HFFc6 (cell line): Measurements from ENCODE around the gene PARD3B. TPM values are rescaled to one million over a fixed set of nuclear protein-coding genes. Genes with fewer than 3 reads are reported as not detected.

Source experiments
- DNase-seq: peaks from one replicate; pipeline ENCODE4 v3.0.0-alpha.2; 2018
- H3K27ac Mint-ChIP-seq: 2 replicates; pipeline ENCODE4 v1.8.0; 2020; ENCODE audit warnings: mild to moderate bottlenecking, mixed read lengths
- H3K27me3 Mint-ChIP-seq: 2 replicates; pipeline ENCODE4 v1.8.0; 2021; ENCODE audit warnings: mild to moderate bottlenecking, moderate library complexity, mixed read lengths; ENCODE audit not compliant: insufficient read depth
- H3K36me3 Mint-ChIP-seq: 2 replicates; pipeline ENCODE4 v1.8.0; 2021; ENCODE audit warnings: low read depth, mixed read lengths
- H3K4me1 Mint-ChIP-seq: 2 replicates; pipeline ENCODE4 v1.8.0; 2020; ENCODE audit warnings: low read depth, mixed read lengths
- H3K4me3 Mint-ChIP-seq: 2 replicates; pipeline ENCODE4 v1.8.0; 2020; ENCODE audit warnings: mild to moderate bottlenecking, moderate library complexity, mixed read lengths
- H3K9me3 Mint-ChIP-seq: 2 replicates; pipeline ENCODE4 v1.8.0; 2020; ENCODE audit warnings: mild to moderate bottlenecking, mixed read lengths
- total RNA-seq, 6 experiments: library from RNA; stranded (reverse); fragmentation: NEBNext Ultra II Directional; extraction: Animal tissue kit (Norgen Biotek cat#: 25700); gene quantifications; 2 replicates in 1 of 6; 3 replicates in 5 of 6; pipeline ENCODE4 v1.2.3, GENCODE V29; 2021
- TF ChIP-seq, protein P1 (sequence below): fragments of 200-600 bp; sonication (generic); IDR thresholded peaks from 2 replicates; pipeline ENCODE4 v1.5.0; 2021; ENCODE audit warnings: antibody characterized with exemption, mild to moderate bottlenecking

Gene PARD3B
- total RNA-seq, 6 experiments from 2014 or later = 14.0 to 22.4 (median 15.3) TPM

DNA sequence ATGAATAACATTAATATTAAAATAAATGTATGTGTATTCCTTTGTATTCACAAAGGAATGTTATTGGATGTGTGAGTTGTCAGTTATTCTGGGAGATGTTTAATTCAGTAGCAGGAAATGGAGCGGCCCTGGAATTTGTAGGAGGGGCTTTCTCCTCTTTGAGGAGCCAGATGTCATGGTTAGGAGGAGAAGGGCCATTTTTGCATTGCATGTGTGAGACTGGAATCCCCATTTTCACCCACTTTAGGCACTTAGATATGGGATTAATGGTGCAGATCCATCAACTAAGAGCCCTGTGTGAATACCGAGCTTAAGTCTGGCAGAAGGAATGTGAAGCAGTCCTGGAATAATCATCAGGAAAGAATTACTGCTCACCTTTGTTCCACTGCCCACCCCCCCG is 439.2 kb downstream of the PARD3B start:
- TF ChIP-seq, protein P1, sequence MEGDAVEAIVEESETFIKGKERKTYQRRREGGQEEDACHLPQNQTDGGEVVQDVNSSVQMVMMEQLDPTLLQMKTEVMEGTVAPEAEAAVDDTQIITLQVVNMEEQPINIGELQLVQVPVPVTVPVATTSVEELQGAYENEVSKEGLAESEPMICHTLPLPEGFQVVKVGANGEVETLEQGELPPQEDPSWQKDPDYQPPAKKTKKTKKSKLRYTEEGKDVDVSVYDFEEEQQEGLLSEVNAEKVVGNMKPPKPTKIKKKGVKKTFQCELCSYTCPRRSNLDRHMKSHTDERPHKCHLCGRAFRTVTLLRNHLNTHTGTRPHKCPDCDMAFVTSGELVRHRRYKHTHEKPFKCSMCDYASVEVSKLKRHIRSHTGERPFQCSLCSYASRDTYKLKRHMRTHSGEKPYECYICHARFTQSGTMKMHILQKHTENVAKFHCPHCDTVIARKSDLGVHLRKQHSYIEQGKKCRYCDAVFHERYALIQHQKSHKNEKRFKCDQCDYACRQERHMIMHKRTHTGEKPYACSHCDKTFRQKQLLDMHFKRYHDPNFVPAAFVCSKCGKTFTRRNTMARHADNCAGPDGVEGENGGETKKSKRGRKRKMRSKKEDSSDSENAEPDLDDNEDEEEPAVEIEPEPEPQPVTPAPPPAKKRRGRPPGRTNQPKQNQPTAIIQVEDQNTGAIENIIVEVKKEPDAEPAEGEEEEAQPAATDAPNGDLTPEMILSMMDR = no peak
- DNase-seq = no peak
- no peak overlapping the region for H3K27ac Mint-ChIP-seq
- peaks cover 8% of the 10 kb centered on the region; the same call in 1 of the 2 replicates for H3K36me3 Mint-ChIP-seq
- no peak overlapping the region for H3K4me3 Mint-ChIP-seq
- peaks cover 6% of the 10 kb centered on the region for H3K4me1 Mint-ChIP-seq
- H3K9me3 Mint-ChIP-seq = no peaks in the 10 kb centered on the region
- H3K27me3 Mint-ChIP-seq = no peaks in the 10 kb centered on the region; the same call in 1 of the 2 replicates

DNA sequence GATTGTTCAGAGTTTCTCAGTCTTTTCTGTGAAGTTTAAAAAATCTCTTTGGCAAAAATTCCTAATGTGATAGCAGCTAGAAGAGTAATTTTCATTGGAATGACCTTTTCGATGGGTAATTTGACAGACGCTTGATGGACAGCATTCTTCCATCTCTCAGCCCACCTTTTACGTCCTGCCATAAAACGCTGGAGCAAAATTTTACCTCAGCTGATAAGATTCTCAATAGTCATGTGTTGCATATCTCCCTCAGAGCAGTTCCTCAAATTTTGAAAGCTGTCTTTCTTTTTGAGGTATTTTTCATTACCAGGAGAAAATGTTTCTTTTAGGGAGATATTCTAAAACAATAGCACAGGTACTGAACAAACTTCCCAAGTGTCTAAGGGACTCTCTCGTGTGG is 441.4 kb downstream of the PARD3B start:
- Mint-ChIP-seq H3K27ac (no peak overlapping the region), H3K4me1 (peaks cover 13% of the 10 kb centered on the region), H3K27me3 (no peaks in the 10 kb centered on the region; the same call in 1 of the 2 replicates), H3K36me3 (peaks cover 8% of the 10 kb centered on the region; the same call in 1 of the 2 replicates), H3K9me3 (no peaks in the 10 kb centered on the region), H3K4me3 (no peak overlapping the region)
- no peak for DNase-seq
- TF ChIP-seq, protein P1 = no peak

DNA sequence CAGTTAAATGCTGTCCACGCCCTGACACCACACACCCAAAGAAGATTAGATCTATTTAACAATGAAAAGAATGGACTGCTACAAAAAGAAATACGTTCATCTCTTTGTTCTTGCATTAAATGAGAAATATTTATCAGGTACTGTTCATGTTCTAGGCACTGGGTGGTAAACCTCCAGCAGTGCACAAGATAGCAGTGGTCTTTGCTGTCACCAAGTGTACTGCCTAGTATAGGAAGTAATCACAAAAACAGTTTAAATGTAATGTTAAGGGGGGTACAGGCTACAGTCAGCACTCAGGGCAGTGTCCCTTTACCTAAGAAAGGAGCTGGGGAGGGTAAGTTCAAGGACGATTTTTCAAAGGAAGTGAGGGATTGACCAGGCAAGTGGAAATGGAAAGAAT is 443.6 kb downstream of the PARD3B start:
- H3K27me3 Mint-ChIP-seq = no peaks in the 10 kb centered on the region; the same call in 1 of the 2 replicates
- TF ChIP-seq, protein P1 = no peak
- H3K36me3 Mint-ChIP-seq = peaks cover 8% of the 10 kb centered on the region; the same call in 1 of the 2 replicates
- H3K9me3 Mint-ChIP-seq = no peaks in the 10 kb centered on the region
- DNase-seq = no peak
- no peak overlapping the region for H3K27ac Mint-ChIP-seq
- H3K4me3 Mint-ChIP-seq = no peak overlapping the region
- peaks cover 6% of the 10 kb centered on the region; the same call in 1 of the 2 replicates for H3K4me1 Mint-ChIP-seq

DNA sequence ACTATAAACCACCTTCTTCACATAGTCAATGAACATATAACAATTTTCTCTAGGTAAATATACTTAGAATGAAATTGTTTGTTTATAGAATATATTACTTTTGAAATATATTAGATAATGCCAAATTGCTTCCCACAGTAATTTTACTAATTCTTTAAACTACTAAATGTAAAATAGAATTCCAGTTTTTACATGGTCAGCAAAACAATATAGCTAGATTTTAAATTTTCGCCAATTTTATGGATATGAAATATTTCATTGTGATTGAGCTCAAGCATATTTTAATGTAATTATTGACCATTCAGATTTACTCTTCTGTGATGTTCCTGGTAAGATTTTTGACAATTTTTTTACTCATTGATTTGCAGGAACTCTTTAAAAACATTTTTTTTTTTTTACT is 444.6 kb downstream of the PARD3B start:
- Mint-ChIP-seq H3K4me1 (peaks cover 6% of the 10 kb centered on the region; the same call in 1 of the 2 replicates), H3K9me3 (no peaks in the 10 kb centered on the region), H3K27ac (no peak overlapping the region), H3K27me3 (no peaks in the 10 kb centered on the region; the same call in 1 of the 2 replicates), H3K4me3 (no peak overlapping the region), H3K36me3 (peaks cover 7% of the 10 kb centered on the region; the same call in 1 of the 2 replicates)
- DNase-seq = no peak
- TF ChIP-seq, protein P1 = no peak

DNA sequence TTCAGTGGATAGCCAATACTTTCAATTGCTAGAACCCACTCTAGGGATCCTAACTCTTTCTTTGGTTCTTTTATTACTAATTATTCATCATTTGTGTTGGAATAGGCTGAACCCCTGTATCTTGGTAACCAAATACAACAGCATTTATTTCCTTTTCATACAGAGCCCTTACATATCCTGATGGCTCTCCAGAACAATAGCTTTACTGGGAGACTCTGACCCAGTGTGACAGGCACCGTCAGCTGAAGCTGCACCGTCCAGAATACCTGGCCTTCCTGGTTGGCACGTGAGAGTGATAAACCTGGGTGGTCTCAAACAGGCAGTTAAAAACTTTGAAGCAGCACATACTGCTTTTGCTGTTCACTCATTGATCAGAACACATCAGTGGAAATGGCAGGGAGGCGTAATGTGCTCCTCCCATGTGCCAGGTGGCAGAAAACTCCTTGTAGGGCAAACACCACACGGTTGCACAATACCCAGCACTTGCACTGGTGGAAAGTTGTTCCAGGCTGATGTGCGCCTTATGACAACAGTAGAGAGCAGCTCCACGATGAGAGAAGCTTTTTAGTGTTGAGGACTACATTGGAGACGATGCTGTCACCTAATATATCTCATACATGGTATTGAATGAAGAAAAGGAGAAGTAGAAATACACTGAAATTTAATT is 456.2 kb downstream of the PARD3B start:
- H3K4me1 Mint-ChIP-seq = no peaks in the 10 kb centered on the region
- no peak overlapping the region for H3K4me3 Mint-ChIP-seq
- no peaks in the 10 kb centered on the region for H3K9me3 Mint-ChIP-seq
- no peaks in the 10 kb centered on the region; the same call in 1 of the 2 replicates for H3K27me3 Mint-ChIP-seq
- TF ChIP-seq, protein P1 = no peak
- no peak for DNase-seq
- peaks cover 17% of the 10 kb centered on the region for H3K36me3 Mint-ChIP-seq
- no peak overlapping the region for H3K27ac Mint-ChIP-seq
